HepG2 (cell line): Measurements from ENCODE around the gene BAIAP2L1. TPM values are rescaled to one million over a fixed set of nuclear protein-coding genes. Genes with fewer than 3 reads are reported as not detected.

Experiments
- ATAC-seq: fragments of 200-7000 bp; cut with Tn5 transposase; 3 replicates; pipeline ENCODE4 v1.9.1; 2020; ENCODE audit warnings: mild to moderate bottlenecking, moderate library complexity
- BruUV-seq: library from RNA; stranded (reverse); fragments of 400-500 nt; replicated peaks from 2 replicates; lab custom pipeline; 2021; lab: Mats Ljungman, UMichigan
- CTCF ChIA-PET: fragments of 300-600 bp; formaldehyde crosslinking; extraction: SDS; loops from one replicate; lab custom pipeline; 2021; ENCODE audit warnings: low total read pairs, inconsistent platforms, low intra/inter-chr PET ratio; lab: Yijun Ruan, JAX
- POLR2A ChIA-PET: fragments of 350-600 bp; sonication (Branson Sonifier 250); formaldehyde crosslinking; loops from one replicate; lab custom pipeline; 2020; ENCODE audit warnings: antibody characterized with exemption, inconsistent platforms; lab: Yijun Ruan, JAX
- DNase-seq: peaks from one replicate; pipeline ENCODE4 v3.0.0-alpha.2; 2015; ENCODE audit warnings: low spot score
- FAIRE-seq: peaks from 3 replicates; lab custom pipeline; 2011; peaks lifted over from hg19 to GRCh38; lab: Jason Lieb, UNC
- H2AFZ ChIP-seq: one replicate; pipeline ENCODE4 v1.6.1; 2011; ENCODE audit warnings: low read length, inconsistent platforms
- H3K27ac ChIP-seq: fragments of 300-600 bp; 3 replicates; pipeline ENCODE4 v1.8.0; 2011; ENCODE audit warnings: mixed run types, mild to moderate bottlenecking, mixed read lengths, low read length, inconsistent platforms; ENCODE audit not compliant: insufficient read depth; ENCODE audit errors: extremely low read length
- H3K27me3 ChIP-seq, 2 experiments: fragments of 200-600 bp in 1 of 2; 2 replicates in 1 of 2; 3 replicates in 1 of 2; pipeline versions ENCODE4 v1.6.0 to v1.8.0; 2011; ENCODE audit warnings: low read length in 2 of 2, mild to moderate bottlenecking in 2 of 2, moderate library complexity in 2 of 2, inconsistent platforms in 1 of 2; ENCODE audit not compliant: insufficient read depth in 2 of 2, control insufficient read depth in 1 of 2
- H3K36me3 ChIP-seq, 2 experiments: fragments of 200-600 bp in 1 of 2; replicated peaks in 1 of 2; 2 replicates in 1 of 2; 3 replicates in 1 of 2; pipeline versions ENCODE4 v1.5.1 to v1.8.0; 2011; ENCODE audit warnings: low read length in 2 of 2, inconsistent platforms in 1 of 2; ENCODE audit not compliant: insufficient read depth in 2 of 2, control insufficient read depth in 1 of 2
- H3K4me1 ChIP-seq: 2 replicates; pipeline ENCODE4 v1.5.1; 2012; ENCODE audit warnings: low read length, inconsistent platforms; ENCODE audit not compliant: insufficient read depth
- H3K4me2 ChIP-seq: 2 replicates; pipeline ENCODE4 v1.6.0; 2011; ENCODE audit warnings: low read depth, low read length, inconsistent platforms
- H3K4me3 ChIP-seq, 3 experiments: fragments of 200-600 bp in 1 of 3; sonication (generic), shearing (Covaris generic) in 1 of 3; replicated peaks in 1 of 3; 2 replicates each; pipeline ENCODE4 v1.5.1; 2011 to 2016; ENCODE audit warnings: low read length in 3 of 3, inconsistent platforms in 2 of 3, low read depth in 2 of 3, mild to moderate bottlenecking in 2 of 3, control low read depth in 1 of 3, mixed read lengths in 1 of 3; ENCODE audit not compliant: insufficient read depth in 1 of 3
- H3K79me2 ChIP-seq: one replicate; pipeline ENCODE4 v1.6.1; 2011; ENCODE audit warnings: low read length, inconsistent platforms; ENCODE audit not compliant: insufficient read depth
- H3K9ac ChIP-seq: 2 replicates; pipeline ENCODE4 v1.6.0; 2011; ENCODE audit warnings: mild to moderate bottlenecking, low read depth, low read length, inconsistent platforms; ENCODE audit not compliant: insufficient read depth
- H3K9me3 ChIP-seq: 2 replicates; pipeline ENCODE4 v1.5.1; 2012; ENCODE audit warnings: mild to moderate bottlenecking, low read length
- H4K20me1 ChIP-seq: 2 replicates; pipeline ENCODE4 v1.6.0; 2011; ENCODE audit warnings: inconsistent platforms, mild to moderate bottlenecking, low read length, moderate library complexity; ENCODE audit not compliant: insufficient read depth
- MED8 ChIP-seq: sonication (generic); formaldehyde crosslinking; IDR thresholded peaks from 2 replicates; pipeline ENCODE4 v1.8.1; 2023; ENCODE audit warnings: mild to moderate bottlenecking, missing genetic modification reagents; ENCODE audit not compliant: insufficient replicate concordance
- ZMYM3 ChIP-seq: sonication (generic); formaldehyde crosslinking; IDR thresholded peaks from 2 replicates; pipeline ENCODE4 v1.5.1; 2020; ENCODE audit warnings: mild to moderate bottlenecking, missing genetic modification reagents
- WGBS: methylation state at CpG from one replicate; pipeline ENCODE4 v1.1.6; 2017; ENCODE audit warnings: low lambda C conversion rate; 5-methylcytosine and 5-hydroxymethylcytosine counted together
- in situ Hi-C: cut with HindIII; loops from 2 replicates; pipeline ENCODE4 v1.10.0; 2017; ENCODE audit warnings: low pct_unique_long_range_greater_than_20kb; ENCODE audit not compliant: extremely low pct_ligation_motif_present
- intact Hi-C: fragments of 100-400 bp; cut with micrococcal nuclease; formaldehyde crosslinking; loops from one replicate; pipeline ENCODE4 v1.10.0; 2022; ENCODE audit not compliant: unreplicated experiment
- polyA plus RNA-seq, 8 experiments: library from polyadenylated mRNA; depleted of rRNA in 3 of 8; stranded (reverse) in 7 of 8; unstranded in 1 of 8; fragments of >200 nt; fragmentation: Illumina TruSeq in 4 of 8; extraction: Trizol in 4 of 8; gene quantifications; 2 replicates each; pipeline versions ENCODE4 v1.2.1 to v1.2.3, GENCODE V29; 2011 to 2016; ENCODE audit warnings: low read depth in 4 of 8, missing spikeins in 1 of 8, mixed read lengths in 1 of 8; ENCODE audit not compliant: insufficient read depth in 1 of 8
- total RNA-seq, 5 experiments: library from RNA; depleted of rRNA; stranded (reverse); fragments of >200 nt; fragmentation: Illumina TruSeq; extraction: Trizol; gene quantifications; 2 replicates each; pipeline ENCODE4 v1.2.3, GENCODE V29; 2016; ENCODE audit warnings: low read depth in 1 of 5
- TF ChIP-seq, protein P1 (sequence below): sonication (generic); formaldehyde crosslinking; IDR thresholded peaks from 2 replicates; pipeline ENCODE4 v1.4.0; 2020; ENCODE audit warnings: missing genetic modification reagents

BAIAP2L1 gene
- total and polyA plus RNA-seq, 2 of the 13 experiments (the other 11 are each of a cell fraction or from before 2014, with no cell fraction given): 13.0 to 21.5 TPM

DNA sequence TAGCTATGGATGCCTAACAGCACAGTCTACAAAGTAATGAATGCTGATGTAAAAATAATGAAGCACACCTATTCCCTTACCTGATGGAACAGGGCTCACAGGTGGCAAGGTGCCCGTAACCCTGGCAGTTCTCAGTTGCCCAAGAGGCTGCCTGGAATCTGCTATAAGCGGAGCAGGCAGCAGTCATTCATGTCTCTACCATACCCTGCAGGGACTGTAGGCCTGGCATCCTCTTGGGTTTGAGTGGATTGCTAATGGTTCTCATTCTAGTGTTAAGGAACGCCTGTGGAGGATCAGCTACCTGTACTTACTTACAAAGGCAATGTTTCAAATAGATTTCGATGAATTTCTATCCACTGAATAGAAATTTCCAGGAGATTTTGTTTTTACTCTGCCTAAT is 38.4 kb downstream of the BAIAP2L1 start:
- ATAC-seq (no peak), DNase-seq (no peak), FAIRE-seq (no peak)
- Histone ChIP-seq H3K9me3 (no peaks in the 10 kb centered on the region), H3K27me3 (no peaks in the 10 kb centered on the region), H3K79me2 (no peaks in the 10 kb centered on the region), H3K27ac (no peak overlapping the region), H3K4me2 (no peak overlapping the region), H3K4me3 (no peak overlapping the region), H3K36me3 (peaks cover 0 to 3% of the 10 kb centered on the region in 2 experiments; a peak in 2 of 5 replicates), H4K20me1 (peaks cover 12% of the 10 kb centered on the region; the same call in 1 of the 2 replicates), H3K9ac (no peak overlapping the region), H2AFZ (no peak overlapping the region), H3K4me1 (peaks cover 25% of the 10 kb centered on the region)
- CTCF ChIA-PET: no interaction called here
- intact Hi-C loops: loop anchor here (5.0 kb wide), 1 partner anchor 35 kb away; no protein-coding TSS in a partner anchor
- in situ Hi-C loops: no loop called here
- no TSS peak for BruUV-seq
- TF ChIP-seq ZMYM3 (CRISPR knock-in tag): no peak
- no peak for TF ChIP-seq MED8
- TF ChIP-seq, protein P1, sequence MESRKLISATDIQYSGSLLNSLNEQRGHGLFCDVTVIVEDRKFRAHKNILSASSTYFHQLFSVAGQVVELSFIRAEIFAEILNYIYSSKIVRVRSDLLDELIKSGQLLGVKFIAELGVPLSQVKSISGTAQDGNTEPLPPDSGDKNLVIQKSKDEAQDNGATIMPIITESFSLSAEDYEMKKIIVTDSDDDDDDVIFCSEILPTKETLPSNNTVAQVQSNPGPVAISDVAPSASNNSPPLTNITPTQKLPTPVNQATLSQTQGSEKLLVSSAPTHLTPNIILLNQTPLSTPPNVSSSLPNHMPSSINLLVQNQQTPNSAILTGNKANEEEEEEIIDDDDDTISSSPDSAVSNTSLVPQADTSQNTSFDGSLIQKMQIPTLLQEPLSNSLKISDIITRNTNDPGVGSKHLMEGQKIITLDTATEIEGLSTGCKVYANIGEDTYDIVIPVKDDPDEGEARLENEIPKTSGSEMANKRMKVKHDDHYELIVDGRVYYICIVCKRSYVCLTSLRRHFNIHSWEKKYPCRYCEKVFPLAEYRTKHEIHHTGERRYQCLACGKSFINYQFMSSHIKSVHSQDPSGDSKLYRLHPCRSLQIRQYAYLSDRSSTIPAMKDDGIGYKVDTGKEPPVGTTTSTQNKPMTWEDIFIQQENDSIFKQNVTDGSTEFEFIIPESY (CRISPR knock-in tag): no peak
- POLR2A ChIA-PET: no interaction called here
- WGBS: 94% methylated on average over 4 of the region's 4 CpGs
